Lower leg skin (tissue), 3 donors: Measurements from ENCODE around the gene TMEM109.

Source experiments
- CTCF ChIP-seq, 3 donors: fragments of 450-650 bp; IDR thresholded peaks; one replicate each; pipeline ENCODE4 v1.5.1; 2016; ENCODE audit warnings: antibody characterized with exemption in 3 of 3, mild to moderate bottlenecking in 3 of 3, moderate library complexity in 2 of 3
- POLR2A ChIP-seq, 2 donors: fragments of 450-650 bp; IDR thresholded peaks; one replicate each; pipeline ENCODE4 v1.6.1; 2016 to 2017; ENCODE audit warnings: antibody characterized with exemption in 2 of 2, mild to moderate bottlenecking in 1 of 2, moderate library complexity in 1 of 2

- no peak for TF ChIP-seq CTCF (IDR thresholded peaks at IDR 0.05)
- no peak for TF ChIP-seq POLR2A (IDR thresholded peaks at IDR 0.05)
These were observed 29.1 kb downstream of the TMEM109 start for GRCh38 chr11:60942970-60943565.
